Stimulated activated CD8-positive, alpha-beta memory T cell treated with anti-CD3 and anti-CD28 coated beads, Interleukin-15, amount 100 ng/mL, for 1 hour (primary cell): ENCODE measurements around the gene SOCS3.
A peak's percentile ranks its signal among the peaks of the same experiment; 100 is the strongest.
"Not testable (repeated sequence)": the region's sequence is repeated elsewhere in the genome, so short reads cannot be mapped to it uniquely, and the experiment has no call there.

Experiments
- DNase-seq: peaks from one replicate; pipeline ENCODE4 v3.0.0-alpha.2; 2020; ENCODE audit warnings: low read depth

SOCS3 gene

GRCh38 chr17:78348055-78348770 is 11.7 kb downstream of the SOCS3 start:
- no peak for DNase-seq

- no peak for DNase-seq
Observed at GRCh38 chr17:78347453-78347852, 12.4 kb downstream of the SOCS3 start.

DNA sequence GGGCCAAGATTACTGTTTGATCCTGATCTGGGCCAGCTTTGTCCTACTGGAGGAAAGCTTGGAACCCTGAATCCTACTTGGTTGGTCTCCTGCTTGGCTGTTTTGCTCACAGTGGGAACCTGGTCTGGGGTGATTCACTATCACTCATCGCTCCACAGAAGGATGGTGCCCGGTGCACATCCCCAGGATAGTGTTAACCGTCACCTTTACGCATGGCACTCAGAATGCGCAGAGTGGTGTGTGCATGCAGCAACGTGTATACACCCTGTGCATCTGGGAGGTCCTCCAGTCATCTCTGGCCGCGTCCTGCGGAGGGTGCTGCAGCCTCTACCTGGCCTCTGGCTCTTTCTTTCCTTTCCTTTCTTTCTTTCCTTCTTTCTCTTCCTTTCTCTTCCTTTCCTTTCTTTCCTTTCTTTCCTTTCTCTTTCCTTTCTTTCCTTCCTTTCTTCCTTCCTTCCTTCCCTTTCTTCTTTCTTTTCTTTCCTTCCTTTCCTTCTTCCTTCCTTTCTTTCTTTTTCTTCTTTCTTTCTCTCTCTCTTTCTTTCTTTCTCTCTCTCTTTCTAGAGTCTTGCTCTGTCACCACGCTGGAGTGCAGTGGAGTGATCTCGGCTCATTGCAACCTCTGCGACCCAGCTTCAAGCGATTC is 13.1 kb downstream of the SOCS3 start:
- DNase-seq = no peak

GRCh38 chr17:78345791-78346494 is 13.9 kb downstream of the SOCS3 start:
- DNase-seq = no peak

GRCh38 chr17:78345172-78345571 is 14.7 kb downstream of the SOCS3 start:
- DNase-seq = no peak

- no peak for DNase-seq
Observed at GRCh38 chr17:78344666-78345065, 15.2 kb downstream of the SOCS3 start.

- peak; percentile 47 for DNase-seq
Observed at GRCh38 chr17:78343543-78344201, 16.2 kb downstream of the SOCS3 start.

DNA sequence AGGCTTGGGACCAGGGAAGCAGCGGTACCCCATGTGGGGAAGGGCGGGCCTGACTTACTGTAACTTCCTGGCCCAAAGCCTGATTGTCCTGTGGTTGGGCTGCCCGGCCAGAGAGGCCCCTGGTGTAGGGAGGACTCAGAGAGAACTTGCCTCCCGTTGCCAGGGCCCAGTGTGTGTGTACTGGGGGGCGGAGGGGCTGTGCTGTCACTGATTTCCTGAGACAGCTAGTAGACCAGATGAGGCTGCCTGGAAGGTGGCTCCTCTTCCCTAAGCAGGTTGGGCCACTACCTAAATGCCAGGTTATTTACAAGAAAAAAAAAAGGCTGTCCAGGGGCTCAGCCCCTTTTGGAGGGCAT is 16.7 kb downstream of the SOCS3 start:
- DNase-seq = no peak

- DNase-seq = no peak
Observed at GRCh38 chr17:78342449-78343186, 17.3 kb downstream of the SOCS3 start.

GRCh38 chr17:78341559-78342448 is 18.1 kb downstream of the SOCS3 start:
- no peak for DNase-seq

DNA sequence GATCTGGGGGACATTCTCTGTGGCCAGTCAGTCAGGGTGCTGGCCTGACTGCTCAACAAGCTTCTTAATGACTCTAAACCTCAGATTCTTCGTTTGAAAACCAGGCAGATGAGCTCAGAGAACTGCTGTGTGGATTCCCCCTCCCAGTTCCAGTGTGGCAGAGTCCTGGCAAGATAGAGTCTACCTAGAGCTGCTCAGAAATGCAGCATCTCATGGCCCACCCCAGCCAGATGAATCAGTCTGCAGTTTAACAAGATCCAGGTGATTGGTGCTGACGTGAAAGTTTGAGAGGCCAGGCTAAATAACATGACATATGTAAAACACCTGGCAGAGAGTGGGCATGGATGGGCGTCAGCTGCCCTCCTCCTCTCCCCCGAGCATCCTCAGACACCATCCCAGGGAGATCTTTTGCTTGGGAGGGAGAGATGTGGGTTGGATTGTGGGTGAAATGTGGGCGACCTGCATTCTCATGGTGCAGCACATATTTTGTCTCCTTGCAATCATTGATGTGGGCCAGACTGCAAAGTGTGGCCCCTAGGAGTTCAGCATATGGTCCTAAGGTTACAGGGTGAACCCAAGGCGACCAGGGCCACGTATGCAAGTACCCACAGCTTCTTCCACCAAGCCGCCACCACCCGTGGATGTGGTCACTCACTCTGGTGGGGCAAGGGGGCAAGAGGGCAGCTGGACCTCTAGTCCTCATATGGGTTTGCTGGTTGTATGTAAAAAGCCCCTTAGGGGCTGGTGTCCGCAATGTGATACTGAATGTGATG is 19.5 kb downstream of the SOCS3 start:
- no peak for DNase-seq

DNA sequence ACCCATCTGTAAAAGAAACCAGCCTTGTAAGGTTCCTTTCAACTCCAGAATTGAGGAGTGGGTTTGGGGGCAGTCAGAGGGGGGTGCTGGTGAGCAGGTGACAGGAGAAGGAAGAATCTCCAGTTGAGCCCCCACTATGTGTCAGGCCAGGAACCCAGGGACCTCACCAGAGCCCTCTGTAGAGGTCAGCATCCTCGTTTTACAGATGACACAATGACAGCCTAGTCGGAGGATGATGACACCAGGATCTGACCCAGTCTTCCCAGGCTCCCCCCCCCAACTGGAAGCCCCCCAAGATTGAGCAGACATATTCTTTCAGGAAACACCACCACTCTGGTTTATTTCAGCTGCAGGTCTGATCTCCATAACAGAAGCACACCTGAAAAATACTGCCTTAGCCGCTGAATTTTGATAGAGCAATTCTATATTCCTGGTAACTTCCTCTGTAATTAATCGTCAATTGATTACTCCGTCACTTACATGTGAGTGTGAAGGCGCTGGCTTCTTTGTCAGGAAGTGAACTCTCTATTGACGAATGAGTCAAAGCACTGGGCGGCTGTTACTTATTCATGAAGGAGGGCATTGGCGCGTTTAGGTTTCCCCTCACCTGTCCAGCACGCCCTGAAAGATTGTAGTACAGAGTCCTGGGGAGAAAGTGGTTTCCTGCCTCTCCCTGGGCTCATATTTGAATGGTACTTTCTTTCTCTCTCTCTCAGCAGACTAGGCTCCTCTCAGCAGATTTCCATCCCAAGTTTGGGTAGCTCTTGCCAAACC is 21.2 kb downstream of the SOCS3 start:
- no peak for DNase-seq

GRCh38 chr17:78337244-78338109 is 22.4 kb downstream of the SOCS3 start:
- DNase-seq = no peak

DNA sequence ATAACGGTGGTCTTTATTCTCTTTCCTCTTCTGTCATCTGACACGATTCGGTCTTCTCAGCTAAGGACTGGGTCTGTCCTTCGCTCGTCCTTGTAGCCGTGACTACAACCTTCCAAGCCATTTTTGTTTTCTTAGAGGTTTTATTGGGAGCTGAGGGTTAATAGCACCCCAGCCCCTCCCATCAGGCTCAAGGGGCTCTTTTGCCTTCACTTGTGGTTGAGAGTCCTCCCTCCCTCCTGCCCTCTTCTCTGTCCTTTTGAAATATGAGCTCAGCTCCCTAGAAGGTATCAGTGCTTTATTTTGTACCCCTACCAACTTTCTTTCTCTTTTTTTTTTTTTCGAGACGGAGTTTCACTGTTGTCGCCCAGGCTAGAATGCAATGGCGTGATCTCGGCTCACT is 24.7 kb downstream of the SOCS3 start:
- DNase-seq = no peak

- DNase-seq = no peak
Observed at GRCh38 chr17:78332991-78333390, 26.9 kb downstream of the SOCS3 start.

GRCh38 chr17:78331355-78331754 is 28.5 kb downstream of the SOCS3 start:
- DNase-seq = not testable (repeated sequence)

DNA sequence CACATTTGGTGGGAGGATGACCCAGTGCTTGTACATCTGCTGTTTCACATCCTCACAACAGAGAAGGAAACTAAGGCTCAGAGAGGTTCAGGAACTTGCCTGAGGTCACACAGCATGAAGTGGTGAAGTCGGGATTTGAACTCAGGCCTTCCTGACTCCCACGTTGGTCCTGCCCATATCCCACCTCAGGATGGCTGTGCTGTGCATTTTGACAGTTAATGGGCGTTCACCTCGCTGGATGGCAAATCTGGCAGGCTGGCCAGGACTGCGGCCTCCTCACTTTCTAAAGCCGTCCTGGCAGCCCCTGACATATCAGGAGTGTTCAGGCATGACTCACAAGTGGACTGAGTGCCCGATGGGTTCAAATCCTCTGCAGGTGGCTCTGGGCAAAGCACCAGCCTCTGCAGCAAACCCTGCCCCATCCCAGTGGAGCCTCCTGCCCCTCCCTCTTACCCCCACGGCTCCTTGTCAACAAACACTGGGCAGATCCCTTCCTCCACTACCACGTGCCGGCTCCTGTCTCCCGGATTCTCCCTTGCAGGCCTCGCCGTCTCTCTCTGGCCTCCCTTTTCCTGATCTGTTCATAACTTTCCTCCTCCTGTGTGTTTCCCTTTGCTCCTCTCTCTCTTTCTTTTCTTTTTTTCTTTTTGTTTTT is 29.2 kb downstream of the SOCS3 start:
- DNase-seq = no peak
